GM19239 (cell line): ENCODE results near the gene WDR12.
"Not testable (repeated sequence)": the region's sequence is repeated elsewhere in the genome, so short reads cannot be mapped to it uniquely, and the experiment has no call there.

Experiments used
- DNase-seq: peaks from one replicate; pipeline ENCODE4 v3.0.0; 2011; ENCODE audit warnings: low spot score; ENCODE audit not compliant: insufficient read length
- FAIRE-seq: peaks from 2 replicates; lab custom pipeline; 2011; peaks lifted over from hg19 to GRCh38; lab: Jason Lieb, UNC

WDR12 gene

GRCh38 chr2:202911512-202912341, at the start of gene WDR12, which contains the start of gene CARF:
Gene WDR12 (minus strand): TSS chr2:202911673. CDS start chr2:202911476, 197 bp downstream.
Gene CARF (plus strand): TSS chr2:202912275. CDS start chr2:202941903, 29,628 bp downstream.
- DNase-seq = peak; percentile 57
- FAIRE-seq = peak; percentile 97

GRCh38 chr2:202960524-202960923, 49.1 kb upstream of the WDR12 start:
- FAIRE-seq (no peak), DNase-seq (no peak)

DNA sequence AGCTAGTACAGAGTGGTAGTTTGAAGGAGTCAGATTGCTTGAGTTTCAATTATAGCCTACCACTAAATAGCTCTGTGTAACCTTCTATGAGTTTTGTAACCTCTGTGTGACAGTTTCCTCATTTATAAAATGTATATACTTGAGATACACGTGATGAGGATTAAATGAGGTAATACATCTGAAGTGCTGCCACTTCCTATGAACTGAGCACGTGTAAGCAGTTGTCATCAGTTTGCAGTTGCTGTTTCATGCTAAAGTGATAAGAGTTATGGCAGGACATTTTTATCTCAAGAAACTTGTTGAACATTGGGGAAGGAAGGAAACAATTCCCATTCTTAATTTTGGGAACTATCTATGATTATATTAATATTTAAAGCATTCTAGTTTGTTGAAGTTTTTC, 39.1 kb upstream of the WDR12 start:
- DNase-seq (no peak), FAIRE-seq (no peak)

GRCh38 chr2:202949333-202949732, 37.9 kb upstream of the WDR12 start:
- not testable (repeated sequence) for DNase-seq, FAIRE-seq

DNA sequence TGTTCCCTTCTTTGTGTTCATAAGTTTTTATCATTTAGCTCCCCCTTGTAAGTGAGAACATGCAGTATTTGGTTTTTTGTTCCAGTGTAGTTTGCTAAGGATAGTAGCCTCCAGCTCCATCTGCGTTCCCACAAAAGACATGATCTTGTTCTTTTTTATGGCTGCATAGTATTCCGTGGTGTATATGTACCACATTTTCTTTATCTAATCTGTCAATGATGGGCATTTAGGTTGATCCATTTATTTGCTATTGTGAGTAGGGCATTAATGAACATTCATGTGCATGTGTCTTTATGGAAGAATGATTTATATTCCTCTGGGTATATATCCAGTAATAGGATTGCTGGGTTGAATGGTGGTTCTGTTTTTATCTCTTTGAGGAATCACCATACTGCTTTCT, 34.0 kb upstream of the WDR12 start:
- DNase-seq (no peak), FAIRE-seq (no peak)

DNA sequence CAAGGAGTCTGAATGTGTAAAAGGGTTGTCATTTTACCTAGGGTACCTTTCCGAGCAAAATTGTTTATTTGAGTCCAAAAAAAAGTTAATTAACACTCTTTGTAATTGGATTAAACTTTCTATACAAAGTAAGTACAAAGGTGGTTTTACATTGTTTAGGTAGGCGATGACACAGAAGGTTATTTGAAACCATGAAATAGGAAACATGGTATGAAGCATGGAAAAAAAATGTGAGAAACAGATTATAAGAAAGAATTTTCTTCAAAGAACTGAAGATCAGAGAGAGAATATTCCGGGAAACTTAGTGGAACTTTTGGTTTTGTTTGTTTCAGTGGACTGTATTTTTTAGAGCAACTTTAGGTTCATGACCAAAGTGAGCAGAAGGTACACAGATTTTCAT, 33.3 kb upstream of the WDR12 start:
- FAIRE-seq (no peak), DNase-seq (no peak)

DNA sequence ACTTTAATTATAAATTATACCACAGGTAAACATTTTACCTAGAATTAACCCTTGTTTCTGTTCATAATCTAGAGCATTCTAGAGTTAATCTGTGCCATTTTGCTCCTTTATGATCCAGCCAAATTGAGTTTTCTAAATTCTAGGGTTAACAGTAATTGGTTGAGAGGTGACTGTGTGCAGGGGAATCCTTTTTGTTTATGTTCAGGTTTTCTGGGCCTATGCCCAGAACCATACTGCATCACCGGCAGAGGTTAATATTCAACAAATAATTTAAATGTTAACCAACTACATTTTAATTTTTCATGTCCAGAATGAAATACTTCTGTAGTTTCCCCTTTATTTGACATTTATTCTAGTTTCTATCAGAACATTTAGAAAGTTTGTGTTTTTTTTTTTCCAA, 32.9 kb upstream of the WDR12 start:
- DNase-seq (no peak), FAIRE-seq (no peak)

DNA sequence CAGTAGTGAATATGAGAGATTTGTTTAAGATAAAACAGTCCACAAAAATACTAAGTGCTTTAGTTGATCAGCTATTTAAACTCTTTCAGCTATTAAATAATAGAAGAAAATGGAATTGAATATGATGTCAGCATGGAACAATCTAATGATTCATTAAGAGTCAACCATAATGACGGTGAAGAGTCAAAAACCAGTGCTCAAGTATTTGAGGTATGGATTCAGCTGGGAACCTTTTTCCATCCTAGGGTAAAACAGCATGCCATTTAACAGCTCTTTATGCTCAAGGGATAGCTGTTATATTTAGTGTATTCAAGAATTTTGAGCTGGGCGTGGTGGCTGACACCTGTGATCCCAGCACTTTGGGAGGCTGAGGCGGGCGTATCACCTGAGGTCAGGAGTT, 30.3 kb upstream of the WDR12 start:
- FAIRE-seq (no peak), DNase-seq (no peak)

GRCh38 chr2:202938960-202939359, 27.5 kb upstream of the WDR12 start:
- DNase-seq (no peak), FAIRE-seq (no peak)

- DNase-seq = no peak
- FAIRE-seq = no peak
Observed at GRCh38 chr2:202934456-202934855, 23.0 kb upstream of the WDR12 start.

DNA sequence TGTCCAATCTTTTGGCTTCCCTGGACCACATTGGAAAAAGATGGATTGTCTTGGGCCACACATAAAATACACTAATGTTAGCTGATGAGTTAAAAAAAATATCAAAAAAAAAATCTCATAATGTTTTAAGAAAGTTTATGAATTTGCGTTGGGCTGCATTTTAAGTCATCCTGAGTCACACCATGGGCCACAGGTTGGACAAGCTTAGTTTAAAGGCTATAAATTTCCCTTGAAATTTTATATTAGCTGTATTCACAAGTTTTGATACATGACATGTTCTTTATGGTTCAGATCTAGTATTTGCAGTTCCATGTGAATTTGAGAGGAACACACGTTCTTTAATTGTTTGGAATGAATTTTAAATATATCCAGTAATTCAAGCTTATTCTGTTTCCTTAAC, 22.5 kb upstream of the WDR12 start:
- FAIRE-seq = no peak
- DNase-seq = no peak

DNA sequence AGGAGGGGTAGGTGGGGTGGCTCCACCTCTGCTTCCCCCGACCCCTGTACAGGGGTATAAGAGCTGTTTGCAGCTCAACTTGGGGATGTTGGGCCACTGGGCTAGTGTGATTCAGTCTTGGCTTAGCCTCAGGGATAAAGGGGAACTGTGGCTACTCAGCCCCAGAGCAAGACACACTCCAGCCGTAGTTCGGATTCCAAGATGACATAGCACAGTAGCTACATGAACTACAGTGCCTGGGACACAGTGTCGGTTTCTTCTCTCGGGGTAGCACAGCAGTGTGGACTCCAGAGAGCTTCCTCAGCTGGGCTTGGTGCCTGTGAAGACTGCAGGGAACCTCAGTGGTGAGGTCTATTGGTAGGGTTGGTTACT, 21.7 kb upstream of the WDR12 start:
- FAIRE-seq = no peak
- no peak for DNase-seq

DNA sequence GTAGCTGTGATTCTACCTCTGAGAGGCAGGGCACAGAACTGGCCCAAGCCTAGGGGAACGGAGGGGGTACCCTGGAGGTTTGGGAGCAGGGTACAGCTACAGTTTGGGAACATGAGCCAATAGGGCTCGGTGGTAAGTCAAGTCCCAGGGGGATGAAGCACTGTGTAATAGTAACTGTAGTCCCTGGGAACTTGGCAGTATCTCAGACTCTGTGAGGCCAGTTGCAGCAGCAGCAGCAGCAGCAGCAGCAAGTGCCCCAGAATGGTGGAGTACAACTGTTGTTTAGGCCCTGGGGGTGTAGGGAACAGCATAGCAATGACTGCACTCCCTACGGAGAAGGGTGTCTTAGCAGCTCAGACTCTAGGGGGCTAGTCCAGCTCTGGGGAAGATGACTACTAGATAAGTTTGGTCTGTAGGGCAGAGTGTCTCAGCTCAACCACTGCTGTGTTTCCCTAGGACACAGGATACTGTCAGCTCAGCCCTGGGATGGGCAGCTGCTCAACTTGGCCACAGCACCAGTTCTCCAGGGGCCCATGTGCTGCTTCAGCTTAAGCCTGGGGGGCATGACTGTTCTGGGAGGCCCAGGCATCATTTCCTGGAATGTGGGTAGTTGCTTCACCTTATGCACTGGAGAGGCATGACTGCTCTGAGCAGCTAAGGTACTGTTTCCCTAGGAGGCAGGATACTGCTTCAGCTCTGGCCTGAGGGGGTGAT, 21.1 kb upstream of the WDR12 start:
- no peak for DNase-seq
- FAIRE-seq = no peak

DNA sequence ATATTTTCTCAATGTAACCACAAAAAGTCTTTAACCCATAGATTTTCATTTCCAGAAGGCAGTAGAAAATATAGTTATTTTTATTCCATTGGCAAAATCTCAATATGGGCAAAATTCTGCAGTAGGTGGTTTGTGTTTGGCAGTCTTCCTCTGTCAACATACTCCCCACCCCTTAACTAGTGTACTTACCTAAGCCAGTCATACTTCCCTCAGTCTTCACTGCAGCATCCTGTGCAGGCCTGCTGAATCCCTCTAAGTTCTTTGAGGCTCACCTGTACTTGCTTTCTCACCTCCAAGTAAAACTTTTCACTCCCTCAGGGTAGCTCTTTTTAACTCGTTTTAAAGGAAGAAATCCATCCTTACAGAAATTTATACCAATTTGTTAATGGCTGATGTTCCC, 7.4 kb upstream of the WDR12 start:
- FAIRE-seq (no peak), DNase-seq (no peak)

- DNase-seq, FAIRE-seq: not testable (repeated sequence)
Observed at GRCh38 chr2:202912342-202913201, 1.1 kb upstream of the WDR12 start.

GRCh38 chr2:202911203-202911511, 316 bp downstream of the WDR12 start:
- DNase-seq (no peak), FAIRE-seq (no peak)

- no peak for DNase-seq
- no peak for FAIRE-seq
Observed at GRCh38 chr2:202910698-202911097, 775 bp downstream of the WDR12 start.

DNA sequence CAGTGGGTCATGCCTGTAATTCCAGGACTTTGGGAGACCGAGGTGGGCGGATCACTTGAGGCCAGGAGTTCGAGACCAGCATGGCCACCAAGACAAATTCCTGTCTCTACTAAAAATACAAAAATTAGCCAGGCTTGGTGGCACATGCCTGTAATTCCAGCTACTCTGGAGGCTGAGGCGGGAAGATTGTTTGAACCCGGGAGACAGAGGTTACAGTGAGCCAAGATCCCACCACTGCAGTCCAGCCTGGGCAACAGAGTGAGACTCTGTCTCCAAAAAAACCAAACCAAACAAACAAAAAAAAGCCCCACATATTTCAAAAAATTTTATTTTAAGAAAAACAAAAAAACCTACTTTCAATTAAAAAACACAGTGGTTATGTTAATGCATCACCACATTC, 1.2 kb downstream of the WDR12 start:
- not testable (repeated sequence) for DNase-seq, FAIRE-seq

GRCh38 chr2:202909394-202910192, 1.9 kb downstream of the WDR12 start:
- FAIRE-seq (no peak), DNase-seq (no peak)

GRCh38 chr2:202908186-202908585, 3.3 kb downstream of the WDR12 start:
- DNase-seq = no peak
- no peak for FAIRE-seq
